Suprapubic skin (tissue), 3 donors: Measurements from ENCODE around the gene CNOT9.

ENCODE experiments used
- CTCF ChIP-seq, 2 donors: fragments of 200-600 bp in 1 of 2; fragments of 450-650 bp in 1 of 2; sonication (generic) in 1 of 2; IDR thresholded peaks; one replicate each; pipeline ENCODE4 v1.5.1; 2016 to 2019; ENCODE audit warnings: antibody characterized with exemption in 2 of 2, mild to moderate bottlenecking in 1 of 2, moderate library complexity in 1 of 2
- POLR2A ChIP-seq, 2 donors: fragments of 450-650 bp; IDR thresholded peaks; one replicate each; pipeline ENCODE4 v1.6.1; 2017; ENCODE audit warnings: antibody characterized with exemption in 2 of 2, mild to moderate bottlenecking in 2 of 2, moderate library complexity in 2 of 2

- TF ChIP-seq CTCF (IDR thresholded peaks at IDR 0.05), result no peak
- TF ChIP-seq POLR2A (IDR thresholded peaks at IDR 0.05), result no peak
Observed at GRCh38 chr2:218635719-218636118, 67.1 kb downstream of the CNOT9 start.
